ENCODE results near the gene CFAP54.

CFAP54 gene

GRCh38 chr12:96516472-96517430 is 27.4 kb downstream of the CFAP54 start:
- 0 out of 2 replicates have a peak, but pooled peaks have one; percentile 6 for TF ChIP-seq CTCF (IDR thresholded peaks at IDR 0.05; ENCODE audit: low read depth, low read length)
- no peak overlapping the region for H3K4me3 ChIP-seq (ENCODE audit: low read depth, low read length)

- no peak for TF ChIP-seq CTCF (IDR thresholded peaks at IDR 0.05; ENCODE audit: low read depth, low read length)
- H3K4me3 ChIP-seq (ENCODE audit: low read depth, low read length) = no peak overlapping the region
These were observed 31.4 kb downstream of the CFAP54 start for GRCh38 chr12:96520767-96521166.

- H3K4me3 ChIP-seq (ENCODE audit: low read depth, low read length) = no peak overlapping the region
- TF ChIP-seq CTCF (IDR thresholded peaks at IDR 0.05; ENCODE audit: low read depth, low read length) = no peak
These were observed 32.7 kb downstream of the CFAP54 start for GRCh38 chr12:96521895-96522682.

- H3K4me3 ChIP-seq (ENCODE audit: low read depth, low read length) = no peak overlapping the region
- no peak for TF ChIP-seq CTCF (IDR thresholded peaks at IDR 0.05; ENCODE audit: low read depth, low read length)
These were observed 33.3 kb downstream of the CFAP54 start for GRCh38 chr12:96522690-96523089.

GRCh38 chr12:96526110-96526509 is 36.7 kb downstream of the CFAP54 start:
- TF ChIP-seq CTCF (IDR thresholded peaks at IDR 0.05; ENCODE audit: low read depth, low read length) = no peak
- no peak overlapping the region for H3K4me3 ChIP-seq (ENCODE audit: low read depth, low read length)

- H3K4me3 ChIP-seq (ENCODE audit: low read depth, low read length) = no peak overlapping the region
- no peak for TF ChIP-seq CTCF (IDR thresholded peaks at IDR 0.05; ENCODE audit: low read depth, low read length)
These were observed 40.5 kb downstream of the CFAP54 start for GRCh38 chr12:96529912-96530311.

GRCh38 chr12:96534339-96534738 is 45.0 kb downstream of the CFAP54 start:
- H3K4me3 ChIP-seq (ENCODE audit: low read depth, low read length) = no peak overlapping the region
- TF ChIP-seq CTCF (IDR thresholded peaks at IDR 0.05; ENCODE audit: low read depth, low read length) = no peak

Data from WI38 (cell line).